SU-DHL-6 (cell line): ENCODE measurements around the gene SPOCK3.

Experiments
- H2AFZ ChIP-seq: fragments of 200-600 bp; sonication (generic); 2 replicates; pipeline ENCODE4 v1.6.1; 2014; ENCODE audit warnings: low read depth, mild to moderate bottlenecking, moderate library complexity, mixed read lengths, antibody characterized with exemption, low read length; ENCODE audit not compliant: severe bottlenecking
- H3F3A ChIP-seq: fragments of 200-600 bp; shearing (Covaris generic); 2 replicates; pipeline ENCODE4 v1.6.0; 2016; ENCODE audit warnings: antibody characterized with exemption, mild to moderate bottlenecking; ENCODE audit not compliant: insufficient read depth
- H3K27ac ChIP-seq: fragments of 200-600 bp; sonication (generic); 2 replicates; pipeline ENCODE4 v1.5.1; 2016; ENCODE audit warnings: low read depth, mild to moderate bottlenecking, low read length, moderate library complexity, mixed read lengths
- H3K27me3 ChIP-seq: fragments of 200-600 bp; sonication (generic), shearing (Covaris generic); 2 replicates; pipeline ENCODE4 v1.6.0; 2014; ENCODE audit warnings: mild to moderate bottlenecking, low read length
- H3K36me3 ChIP-seq: fragments of 200-600 bp; sonication (generic); 2 replicates; pipeline ENCODE4 v1.6.1; 2014; ENCODE audit warnings: mild to moderate bottlenecking, low read length, mixed read lengths
- H3K4me2 ChIP-seq: fragments of 300-600, 200-600 bp; shearing (Covaris generic), sonication (generic); 2 replicates; pipeline ENCODE4 v1.6.0; 2014; ENCODE audit warnings: low read length, low read depth, mild to moderate bottlenecking; ENCODE audit not compliant: poor library complexity, severe bottlenecking
- H3K4me3 ChIP-seq: fragments of 200-600 bp; sonication (generic); 2 replicates; pipeline ENCODE4 v1.5.1; 2014; ENCODE audit warnings: antibody characterized with exemption, low read length, mild to moderate bottlenecking, mixed read lengths; ENCODE audit not compliant: insufficient read depth, poor library complexity, severe bottlenecking
- H3K79me2 ChIP-seq: fragments of 200-600 bp; sonication (generic); 2 replicates; pipeline ENCODE4 v1.6.1; 2014; ENCODE audit warnings: mild to moderate bottlenecking, low read length, moderate library complexity; ENCODE audit not compliant: insufficient read depth
- H3K9ac ChIP-seq: fragments of 200-600 bp; sonication (generic); 2 replicates; pipeline ENCODE4 v1.7.0; 2014; ENCODE audit warnings: mild to moderate bottlenecking, low read length
- H3K9me2 ChIP-seq: fragments of 200-600 bp; sonication (generic); replicated peaks from 2 replicates; pipeline ENCODE4 v1.6.1; 2014; ENCODE audit warnings: low read length; ENCODE audit not compliant: insufficient read depth
- H3K9me3 ChIP-seq: fragments of 200-600 bp; sonication (generic); 2 replicates; pipeline ENCODE4 v1.6.1; 2014; ENCODE audit warnings: low read length, mixed read lengths; ENCODE audit not compliant: insufficient read depth
- H4K20me1 ChIP-seq: fragments of 200-600 bp; sonication (generic); 2 replicates; pipeline ENCODE4 v1.6.1; 2014; ENCODE audit warnings: low read depth, mild to moderate bottlenecking, antibody characterized with exemption, low read length, moderate library complexity, mixed read lengths
- EZH2phosphoT487 ChIP-seq: fragments of 200-600 bp; sonication (generic), shearing (Covaris generic); conservative IDR thresholded peaks from 2 replicates; pipeline ENCODE4 v1.6.1; 2018; ENCODE audit warnings: mild to moderate bottlenecking, antibody characterized with exemption, low read length, moderate library complexity, mixed read lengths
- TF ChIP-seq, protein P1 (sequence below): fragments of 200-600 bp; sonication (generic); IDR thresholded peaks from one replicate; pipeline ENCODE4 v1.5.1; 2017; ENCODE audit warnings: antibody characterized with exemption, mild to moderate bottlenecking, low read length, moderate library complexity; ENCODE audit not compliant: insufficient read depth, poor library complexity, severe bottlenecking

Gene SPOCK3

DNA sequence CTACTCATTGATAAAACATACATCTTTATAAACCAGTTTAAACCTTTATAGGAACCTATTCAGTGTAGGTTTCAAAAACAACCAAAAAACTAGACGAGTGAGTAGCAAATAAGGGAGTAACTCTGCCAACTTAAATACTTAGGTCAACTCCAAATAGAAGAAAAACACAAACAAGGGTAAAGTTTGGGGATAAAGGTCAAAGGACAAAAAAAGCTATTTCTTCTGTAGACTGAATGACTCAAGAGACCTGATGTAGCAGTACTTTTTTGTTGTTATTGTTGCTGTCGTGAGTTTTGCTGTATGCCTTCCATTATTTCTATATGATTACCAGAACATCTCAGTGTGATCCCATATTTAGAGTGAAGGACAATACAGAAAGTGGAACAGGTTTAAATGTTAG, 199.3 kb downstream of the SPOCK3 start:
- no peak overlapping the region for H2AFZ ChIP-seq
- H3K27me3 ChIP-seq, result no peaks in the 10 kb centered on the region
- no peak overlapping the region for H3K27ac ChIP-seq
- TF ChIP-seq, protein P1, sequence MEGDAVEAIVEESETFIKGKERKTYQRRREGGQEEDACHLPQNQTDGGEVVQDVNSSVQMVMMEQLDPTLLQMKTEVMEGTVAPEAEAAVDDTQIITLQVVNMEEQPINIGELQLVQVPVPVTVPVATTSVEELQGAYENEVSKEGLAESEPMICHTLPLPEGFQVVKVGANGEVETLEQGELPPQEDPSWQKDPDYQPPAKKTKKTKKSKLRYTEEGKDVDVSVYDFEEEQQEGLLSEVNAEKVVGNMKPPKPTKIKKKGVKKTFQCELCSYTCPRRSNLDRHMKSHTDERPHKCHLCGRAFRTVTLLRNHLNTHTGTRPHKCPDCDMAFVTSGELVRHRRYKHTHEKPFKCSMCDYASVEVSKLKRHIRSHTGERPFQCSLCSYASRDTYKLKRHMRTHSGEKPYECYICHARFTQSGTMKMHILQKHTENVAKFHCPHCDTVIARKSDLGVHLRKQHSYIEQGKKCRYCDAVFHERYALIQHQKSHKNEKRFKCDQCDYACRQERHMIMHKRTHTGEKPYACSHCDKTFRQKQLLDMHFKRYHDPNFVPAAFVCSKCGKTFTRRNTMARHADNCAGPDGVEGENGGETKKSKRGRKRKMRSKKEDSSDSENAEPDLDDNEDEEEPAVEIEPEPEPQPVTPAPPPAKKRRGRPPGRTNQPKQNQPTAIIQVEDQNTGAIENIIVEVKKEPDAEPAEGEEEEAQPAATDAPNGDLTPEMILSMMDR, result no peak
- no peak for TF ChIP-seq EZH2phosphoT487
- no peaks in the 10 kb centered on the region for H3K9me3 ChIP-seq
- no peaks in the 10 kb centered on the region for H3K79me2 ChIP-seq
- no peaks in the 10 kb centered on the region for H3K36me3 ChIP-seq
- H3F3A ChIP-seq, result no peaks in the 10 kb centered on the region
- no peak overlapping the region for H3K4me3 ChIP-seq
- H4K20me1 ChIP-seq, result no peaks in the 10 kb centered on the region
- no peaks in the 10 kb centered on the region for H3K9me2 ChIP-seq
- no peak overlapping the region for H3K4me2 ChIP-seq
- no peak overlapping the region for H3K9ac ChIP-seq

DNA sequence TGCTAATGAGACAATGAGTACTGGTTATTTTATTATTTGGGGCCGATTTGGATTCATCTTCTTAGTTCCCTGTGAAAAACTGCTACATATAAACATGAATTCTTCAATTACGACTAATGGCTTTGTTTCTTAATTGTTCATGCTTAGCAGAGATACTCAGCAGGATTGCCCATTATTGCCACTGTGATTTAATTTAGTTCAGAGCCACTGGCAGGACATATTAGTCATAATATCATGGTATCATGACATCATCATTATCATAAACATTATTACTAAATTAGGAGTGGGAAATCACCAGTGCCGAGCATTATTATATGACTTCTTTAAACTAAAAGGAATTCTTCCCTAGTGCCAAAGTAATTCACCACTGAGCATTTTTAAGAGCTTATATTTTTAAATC, 201.4 kb downstream of the SPOCK3 start:
- H4K20me1 ChIP-seq, result no peaks in the 10 kb centered on the region
- H3K4me2 ChIP-seq, result no peak overlapping the region
- H3K9ac ChIP-seq, result no peak overlapping the region
- H3K9me3 ChIP-seq, result no peaks in the 10 kb centered on the region
- H3K79me2 ChIP-seq, result no peaks in the 10 kb centered on the region
- H3K27me3 ChIP-seq, result no peaks in the 10 kb centered on the region
- H3K27ac ChIP-seq, result no peak overlapping the region
- no peaks in the 10 kb centered on the region for H3K36me3 ChIP-seq
- no peaks in the 10 kb centered on the region for H3F3A ChIP-seq
- TF ChIP-seq, protein P1, result no peak
- no peak for TF ChIP-seq EZH2phosphoT487
- H3K9me2 ChIP-seq, result no peaks in the 10 kb centered on the region
- H3K4me3 ChIP-seq, result no peak overlapping the region
- no peak overlapping the region for H2AFZ ChIP-seq

DNA sequence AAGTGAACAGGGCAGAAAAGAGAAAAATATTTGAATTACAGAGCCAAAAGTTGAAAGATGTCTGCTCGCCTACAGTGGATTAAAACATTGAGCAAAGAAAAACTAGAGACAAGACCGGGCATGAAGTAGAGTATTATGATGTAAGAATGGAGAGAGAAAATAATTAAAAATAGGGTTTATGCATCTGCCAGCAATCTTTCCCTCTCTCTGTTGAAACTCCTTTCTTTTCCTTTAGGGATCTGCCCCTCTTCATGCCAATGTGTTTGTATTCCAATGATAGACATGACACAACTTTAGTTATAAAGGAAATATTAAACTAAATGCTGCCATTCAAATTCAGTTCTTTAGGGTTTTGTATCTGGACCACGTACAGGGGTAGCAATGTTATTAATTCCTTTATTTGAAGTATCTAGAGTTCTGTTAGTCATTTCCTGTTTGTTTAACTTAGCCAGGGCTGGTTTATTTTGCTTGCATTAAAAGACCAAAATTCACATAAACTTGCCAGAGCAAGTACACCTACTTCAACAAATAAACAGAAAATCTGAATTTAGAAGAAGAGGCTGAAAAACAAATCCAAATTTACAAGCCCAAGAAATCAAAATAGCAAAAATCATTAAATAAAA, 202.6 kb downstream of the SPOCK3 start:
- H3K36me3 ChIP-seq, result no peaks in the 10 kb centered on the region
- no peaks in the 10 kb centered on the region for H4K20me1 ChIP-seq
- no peaks in the 10 kb centered on the region for H3K27me3 ChIP-seq
- no peak overlapping the region for H3K27ac ChIP-seq
- H3K9ac ChIP-seq, result no peak overlapping the region
- TF ChIP-seq EZH2phosphoT487, result no peak
- TF ChIP-seq, protein P1, result no peak
- H3K4me3 ChIP-seq, result no peak overlapping the region
- peak overlapping the region; percentile 8 for H2AFZ ChIP-seq
- H3F3A ChIP-seq, result no peaks in the 10 kb centered on the region
- no peaks in the 10 kb centered on the region for H3K9me3 ChIP-seq
- no peaks in the 10 kb centered on the region for H3K9me2 ChIP-seq
- H3K4me2 ChIP-seq, result no peak overlapping the region
- H3K79me2 ChIP-seq, result no peaks in the 10 kb centered on the region
